Measurements from ENCODE around the gene GOLGA6L6.
"Not testable (repeated sequence)": the region's sequence is repeated elsewhere in the genome, so short reads cannot be mapped to it uniquely, and the experiment has no call there.

The GOLGA6L6 gene

GRCh38 chr15:20541700-20542099 lies at the start of gene GOLGA6L6:
Gene GOLGA6L6, minus strand, starts transcription at chr15:20541800. Its CDS starts 91 bp downstream, at chr15:20541709.
- DNase-seq (ENCODE audit: low spot score): not testable (repeated sequence)

- not testable (repeated sequence) for DNase-seq (ENCODE audit: low spot score)
These were observed 48.5 kb upstream of the GOLGA6L6 start for GRCh38 chr15:20590069-20590468.

GRCh38 chr15:20586821-20587220 lies 45.2 kb upstream of the GOLGA6L6 start:
- DNase-seq (ENCODE audit: low spot score): not testable (repeated sequence)

GRCh38 chr15:20582726-20583115 lies 41.1 kb upstream of the GOLGA6L6 start:
- not testable (repeated sequence) for DNase-seq (ENCODE audit: low spot score)

GRCh38 chr15:20582109-20582725 lies 40.6 kb upstream of the GOLGA6L6 start:
- not testable (repeated sequence) for DNase-seq (ENCODE audit: low spot score)

GRCh38 chr15:20581261-20582108 lies 39.9 kb upstream of the GOLGA6L6 start:
- DNase-seq (ENCODE audit: low spot score): not testable (repeated sequence)

- DNase-seq (ENCODE audit: low spot score): not testable (repeated sequence)
These were observed 38.1 kb upstream of the GOLGA6L6 start for GRCh38 chr15:20579662-20580061.

GRCh38 chr15:20551289-20551688 lies 9.7 kb upstream of the GOLGA6L6 start:
- DNase-seq (ENCODE audit: low spot score): not testable (repeated sequence)

- DNase-seq (ENCODE audit: low spot score): not testable (repeated sequence)
These were observed 35.5 kb downstream of the GOLGA6L6 start for GRCh38 chr15:20505926-20506658.

- not testable (repeated sequence) for DNase-seq (ENCODE audit: low spot score)
These were observed 38.8 kb downstream of the GOLGA6L6 start for GRCh38 chr15:20502839-20503238.

GRCh38 chr15:20501512-20502222 lies 39.9 kb downstream of the GOLGA6L6 start:
- DNase-seq (ENCODE audit: low spot score): not testable (repeated sequence)

- DNase-seq (ENCODE audit: low spot score): not testable (repeated sequence)
These were observed 43.8 kb downstream of the GOLGA6L6 start for GRCh38 chr15:20497781-20498180.

GRCh38 chr15:20493035-20493434 lies 48.6 kb downstream of the GOLGA6L6 start:
- not testable (repeated sequence) for DNase-seq (ENCODE audit: low spot score)

- not testable (repeated sequence) for DNase-seq (ENCODE audit: low spot score)
These were observed 49.0 kb downstream of the GOLGA6L6 start for GRCh38 chr15:20492598-20492997.

- DNase-seq (ENCODE audit: low spot score): not testable (repeated sequence)
These were observed 52.3 kb downstream of the GOLGA6L6 start for GRCh38 chr15:20489320-20489719.

All from germinal center (tissue), 1 donor.